Left hindlimb (tissue), 1 donor: ENCODE measurements around the gene BLVRB.

Source experiments
- DNase-seq: peaks from one replicate; pipeline ENCODE4 v3.0.0-alpha.2; 2018

The BLVRB gene

DNA sequence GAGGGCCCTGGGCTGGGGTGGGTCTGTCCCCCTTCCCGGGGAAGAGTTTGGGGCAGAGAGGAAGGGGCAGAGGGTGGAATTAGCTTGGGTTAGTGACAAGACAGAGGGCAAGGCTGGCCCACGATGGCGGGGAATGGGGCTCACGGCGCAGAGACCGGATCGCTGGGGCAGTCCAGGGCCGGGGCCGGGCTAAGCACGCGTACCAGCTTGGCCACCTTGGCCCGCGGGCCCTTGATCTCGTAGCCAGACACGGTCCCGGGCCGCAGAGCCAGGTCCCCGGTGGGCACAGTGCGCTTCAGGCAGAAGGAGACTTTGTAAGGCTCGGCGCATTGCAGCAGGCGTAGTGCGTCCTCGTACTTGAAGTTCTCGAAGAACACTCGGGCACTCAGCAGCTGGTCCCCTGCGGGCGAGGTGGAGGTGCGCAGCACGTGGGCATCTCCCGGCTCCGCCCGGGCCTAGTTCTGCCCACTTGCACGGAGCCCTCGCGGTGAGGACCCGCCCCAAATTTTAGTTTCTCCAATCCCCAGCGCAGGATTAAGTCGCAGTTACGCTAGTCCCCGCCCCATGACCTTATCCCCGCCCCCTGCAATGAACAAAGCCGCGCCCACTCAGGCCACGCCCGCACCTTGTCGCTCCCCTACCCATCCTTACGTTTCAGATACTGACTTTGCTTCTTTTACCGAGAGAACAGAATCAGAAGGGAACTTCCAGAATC, 67.0 kb downstream of the BLVRB start:
- DNase-seq, result no peak
